ENCODE results near the gene PSAP.
"Not testable (repeated sequence)": the region's sequence is repeated elsewhere in the genome, so short reads cannot be mapped to it uniquely, and the experiment has no call there.

DNA sequence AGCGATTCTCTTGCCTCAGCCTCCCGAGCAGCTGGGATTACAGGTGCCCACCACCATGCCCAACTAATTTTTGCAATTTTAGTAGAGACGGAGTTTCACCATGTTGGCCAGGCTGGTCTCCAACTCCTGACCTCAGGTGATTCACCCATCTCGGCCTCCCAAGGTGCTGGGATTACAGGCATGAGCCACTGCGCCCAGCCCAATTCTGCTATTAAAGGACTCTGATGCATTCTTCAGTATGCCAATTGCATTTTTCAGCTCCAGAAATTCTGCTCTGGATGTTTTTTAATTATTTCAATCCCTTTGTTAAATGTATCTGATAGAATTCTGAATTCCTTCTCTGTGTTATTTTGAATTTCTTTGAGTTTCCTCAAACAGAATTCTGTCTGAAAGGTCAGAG is 47.3 kb upstream of the PSAP start:
- TF ChIP-seq, protein P1, sequence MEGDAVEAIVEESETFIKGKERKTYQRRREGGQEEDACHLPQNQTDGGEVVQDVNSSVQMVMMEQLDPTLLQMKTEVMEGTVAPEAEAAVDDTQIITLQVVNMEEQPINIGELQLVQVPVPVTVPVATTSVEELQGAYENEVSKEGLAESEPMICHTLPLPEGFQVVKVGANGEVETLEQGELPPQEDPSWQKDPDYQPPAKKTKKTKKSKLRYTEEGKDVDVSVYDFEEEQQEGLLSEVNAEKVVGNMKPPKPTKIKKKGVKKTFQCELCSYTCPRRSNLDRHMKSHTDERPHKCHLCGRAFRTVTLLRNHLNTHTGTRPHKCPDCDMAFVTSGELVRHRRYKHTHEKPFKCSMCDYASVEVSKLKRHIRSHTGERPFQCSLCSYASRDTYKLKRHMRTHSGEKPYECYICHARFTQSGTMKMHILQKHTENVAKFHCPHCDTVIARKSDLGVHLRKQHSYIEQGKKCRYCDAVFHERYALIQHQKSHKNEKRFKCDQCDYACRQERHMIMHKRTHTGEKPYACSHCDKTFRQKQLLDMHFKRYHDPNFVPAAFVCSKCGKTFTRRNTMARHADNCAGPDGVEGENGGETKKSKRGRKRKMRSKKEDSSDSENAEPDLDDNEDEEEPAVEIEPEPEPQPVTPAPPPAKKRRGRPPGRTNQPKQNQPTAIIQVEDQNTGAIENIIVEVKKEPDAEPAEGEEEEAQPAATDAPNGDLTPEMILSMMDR (IDR thresholded peaks at IDR 0.05) = not testable (repeated sequence)
- not testable (repeated sequence) for TF ChIP-seq ZFX (IDR thresholded peaks at IDR 0.05; ENCODE audit: borderline replicate concordance)
